H1 (cell line): Measurements from ENCODE around the gene IGF2BP3. TPM values are rescaled to one million over a fixed set of nuclear protein-coding genes. Genes with fewer than 3 reads are reported as not detected.

ENCODE experiments used
- CHD1 ChIP-seq: IDR thresholded peaks from 2 replicates; pipeline ENCODE4 v1.6.1; 2012; ENCODE audit warnings: low read depth, low read length, improper control_type of control experiment
- CHD7 ChIP-seq: fragments of 300-600 bp; sonication (generic); IDR thresholded peaks from 2 replicates; pipeline ENCODE4 v1.7.1; 2012; ENCODE audit warnings: low read length, moderate library complexity, mild to moderate bottlenecking, inconsistent platforms; ENCODE audit not compliant: insufficient replicate concordance
- JUND ChIP-seq: IDR thresholded peaks from 2 replicates; pipeline ENCODE4 v1.6.1; 2011; ENCODE audit warnings: mild to moderate bottlenecking, improper control_type of control experiment, low read length
- NANOG ChIP-seq: IDR thresholded peaks from 2 replicates; pipeline ENCODE4 v1.6.1; 2011; ENCODE audit warnings: low read length, low read depth, mild to moderate bottlenecking, inconsistent platforms; ENCODE audit not compliant: insufficient read depth, poor library complexity, severe bottlenecking
- POLR2AphosphoS5 ChIP-seq: IDR thresholded peaks from 2 replicates; pipeline ENCODE4 v1.6.1; 2011; ENCODE audit warnings: low read depth, low read length
- polyA plus RNA-seq, 7 experiments: library from polyadenylated mRNA; depleted of rRNA in 3 of 7; stranded (reverse) in 5 of 7; unstranded in 2 of 7; fragments of >200 nt in 5 of 7; fragments of 200-250 nt in 2 of 7; gene quantifications; 1 replicate in 5 of 7; 2 replicates in 1 of 7; 4 replicates in 1 of 7; pipeline versions ENCODE4 v1.2.1 to v1.2.3, GENCODE V29; 2011 to 2013; ENCODE audit warnings: missing spikeins in 2 of 7, mixed read lengths in 2 of 7
- total RNA-seq: library from RNA; stranded (reverse); fragmentation: NEBNext Ultra II Directional; extraction: Animal tissue kit (Norgen Biotek cat#: 25700); gene quantifications from 2 replicates; pipeline ENCODE4 v1.2.1, GENCODE V29; 2021

Gene IGF2BP3
- total and polyA plus RNA-seq, 2 of the 8 experiments (the other 6 are each of a cell fraction or from before 2014, with no cell fraction given) = 66.3 to 193 TPM

DNA sequence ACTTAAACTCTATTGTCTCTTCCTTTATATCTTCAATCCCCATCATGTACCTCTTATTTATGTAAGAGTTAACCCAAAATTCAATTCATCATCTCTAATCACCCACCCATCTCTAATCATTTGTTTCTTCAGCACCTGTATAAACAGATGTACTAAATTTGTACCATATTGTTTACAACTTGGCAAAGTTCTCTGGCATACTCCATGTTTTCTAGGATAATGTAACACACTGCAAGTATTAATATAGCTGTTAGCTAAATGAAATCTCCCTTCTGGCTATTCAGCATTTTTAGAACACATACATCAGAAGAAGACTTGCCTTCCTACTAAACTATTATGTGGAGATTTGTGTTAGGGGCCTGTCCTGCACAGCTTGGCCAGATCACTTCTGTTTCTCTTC, 138.1 kb downstream of the IGF2BP3 start (continued):
- TF ChIP-seq CHD7 = no peak
- no peak for TF ChIP-seq JUND
- no peak for TF ChIP-seq POLR2AphosphoS5
- TF ChIP-seq NANOG = no peak
- TF ChIP-seq CHD1 = no peak
